ENCODE results near the gene CLEC18B. TPM values are rescaled to one million over a fixed set of nuclear protein-coding genes. Genes with fewer than 3 reads are reported as not detected.
"Not testable (repeated sequence)": the region's sequence is repeated elsewhere in the genome, so short reads cannot be mapped to it uniquely, and the experiment has no call there.

The CLEC18B gene
- total RNA-seq, 1 donor from 2014 or later = 4.9 TPM

DNA sequence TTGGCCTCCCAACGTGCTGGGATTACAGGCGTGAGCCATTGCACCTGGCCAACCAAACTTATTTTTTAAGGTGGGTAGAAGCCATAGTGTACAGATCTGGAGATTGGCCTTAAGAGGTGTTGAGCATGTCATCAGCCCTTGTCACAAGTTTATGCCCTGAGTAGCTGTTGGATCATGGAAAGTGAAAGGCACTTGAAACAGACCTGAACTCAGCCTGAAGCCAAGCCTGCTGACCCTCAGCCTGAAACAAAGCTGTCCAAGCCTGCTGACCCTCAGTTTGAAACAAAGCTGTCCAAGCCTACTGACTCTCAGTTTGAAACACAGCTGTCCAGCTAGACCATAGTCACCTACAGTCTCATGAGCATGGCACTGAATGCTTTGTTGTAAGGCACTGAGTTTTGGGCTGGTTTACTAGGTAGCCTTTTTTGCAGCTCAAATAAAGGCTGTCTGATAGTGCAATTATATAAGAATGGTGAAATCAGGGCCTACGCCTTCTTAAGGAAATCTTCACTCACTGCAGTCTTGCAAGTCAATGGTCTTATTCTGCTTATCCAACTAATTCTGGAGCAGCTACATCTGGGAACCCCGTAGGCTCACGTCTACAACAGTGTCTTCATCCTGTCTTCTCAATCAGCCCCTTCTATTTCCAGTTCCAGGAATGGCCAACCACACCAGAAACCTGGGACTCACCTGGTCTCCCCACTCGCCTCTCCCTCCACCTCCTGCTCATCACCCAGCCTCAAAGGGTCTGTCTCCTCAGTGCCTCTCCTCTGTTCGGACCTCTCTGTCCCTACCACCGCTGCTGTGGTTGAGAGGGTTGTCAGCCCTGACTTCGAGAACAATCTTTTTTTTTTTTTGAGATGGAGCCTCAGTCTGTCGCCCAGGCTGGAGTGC lies 48.1 kb downstream of the CLEC18B start:
- Histone ChIP-seq H4K20me1 (ENCODE audit: insufficient read depth, low read length) (no peaks in the 10 kb centered on the region), H3K79me2 (ENCODE audit: insufficient read depth, low read length) (no peaks in the 10 kb centered on the region), H3K27me3 (ENCODE audit: insufficient read depth, low read length) (no peaks in the 10 kb centered on the region), H3K36me3 (ENCODE audit: insufficient read depth, low read length) (no peaks in the 10 kb centered on the region), H3K4me2 (ENCODE audit: low read length) (no peak overlapping the region), H3K4me3 (ENCODE audit: insufficient read depth, low read depth, low read length) (no peak overlapping the region), H3K27ac (ENCODE audit: low read depth, low read length) (no peak overlapping the region), H2AFZ (ENCODE audit: low read depth, low read length) (peak overlapping the region; percentile 2), H3K4me1 (ENCODE audit: insufficient read depth, low read length) (no peaks in the 10 kb centered on the region), H3K9me3 (ENCODE audit: insufficient read depth, low read depth, low read length) (no peaks in the 10 kb centered on the region), H3K9ac (ENCODE audit: low read length) (no peak overlapping the region)
- no peak for FAIRE-seq
- no peak for DNase-seq (ENCODE audit: low read depth)
- no peaks in the 10 kb centered on the region for H3K36me3 Mint-ChIP-seq (ENCODE audit: low read depth, unreplicated experiment)
- H3K27ac Mint-ChIP-seq (ENCODE audit: unreplicated experiment) = no peak overlapping the region
- no peaks in the 10 kb centered on the region for H3K9me3 Mint-ChIP-seq (ENCODE audit: unreplicated experiment)
- H3K4me1 Mint-ChIP-seq (ENCODE audit: low read depth, unreplicated experiment) = no peaks in the 10 kb centered on the region
- H3K4me3 Mint-ChIP-seq (ENCODE audit: unreplicated experiment) = no peak overlapping the region
- TF ChIP-seq, protein P1, sequence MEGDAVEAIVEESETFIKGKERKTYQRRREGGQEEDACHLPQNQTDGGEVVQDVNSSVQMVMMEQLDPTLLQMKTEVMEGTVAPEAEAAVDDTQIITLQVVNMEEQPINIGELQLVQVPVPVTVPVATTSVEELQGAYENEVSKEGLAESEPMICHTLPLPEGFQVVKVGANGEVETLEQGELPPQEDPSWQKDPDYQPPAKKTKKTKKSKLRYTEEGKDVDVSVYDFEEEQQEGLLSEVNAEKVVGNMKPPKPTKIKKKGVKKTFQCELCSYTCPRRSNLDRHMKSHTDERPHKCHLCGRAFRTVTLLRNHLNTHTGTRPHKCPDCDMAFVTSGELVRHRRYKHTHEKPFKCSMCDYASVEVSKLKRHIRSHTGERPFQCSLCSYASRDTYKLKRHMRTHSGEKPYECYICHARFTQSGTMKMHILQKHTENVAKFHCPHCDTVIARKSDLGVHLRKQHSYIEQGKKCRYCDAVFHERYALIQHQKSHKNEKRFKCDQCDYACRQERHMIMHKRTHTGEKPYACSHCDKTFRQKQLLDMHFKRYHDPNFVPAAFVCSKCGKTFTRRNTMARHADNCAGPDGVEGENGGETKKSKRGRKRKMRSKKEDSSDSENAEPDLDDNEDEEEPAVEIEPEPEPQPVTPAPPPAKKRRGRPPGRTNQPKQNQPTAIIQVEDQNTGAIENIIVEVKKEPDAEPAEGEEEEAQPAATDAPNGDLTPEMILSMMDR (IDR thresholded peaks at IDR 0.05; ENCODE audit: insufficient read depth, low read depth, low read length) = no peak
- TF ChIP-seq EZH2 (IDR thresholded peaks at IDR 0.05; ENCODE audit: insufficient read depth, low read length) = no peak
- peaks cover 7% of the 10 kb centered on the region for H3K27me3 Mint-ChIP-seq (ENCODE audit: low read depth, unreplicated experiment)

- Mint-ChIP-seq H3K36me3 (ENCODE audit: low read depth, unreplicated experiment) (no peaks in the 10 kb centered on the region), H3K27ac (ENCODE audit: unreplicated experiment) (no peak overlapping the region), H3K4me3 (ENCODE audit: unreplicated experiment) (no peak overlapping the region), H3K27me3 (ENCODE audit: low read depth, unreplicated experiment) (peaks cover 7% of the 10 kb centered on the region), H3K9me3 (ENCODE audit: unreplicated experiment) (no peaks in the 10 kb centered on the region), H3K4me1 (ENCODE audit: low read depth, unreplicated experiment) (peaks cover 1% of the 10 kb centered on the region)
- H3K4me1 ChIP-seq (ENCODE audit: insufficient read depth, low read length) = no peaks in the 10 kb centered on the region
- no peak overlapping the region for H3K4me3 ChIP-seq (ENCODE audit: insufficient read depth, low read depth, low read length)
- H3K9ac ChIP-seq (ENCODE audit: low read length) = no peak overlapping the region
- no peaks in the 10 kb centered on the region for H3K36me3 ChIP-seq (ENCODE audit: insufficient read depth, low read length)
- DNase-seq (ENCODE audit: low read depth) (no peak), FAIRE-seq (no peak)
- no peak for TF ChIP-seq EZH2 (IDR thresholded peaks at IDR 0.05; ENCODE audit: insufficient read depth, low read length)
- TF ChIP-seq, protein P1 (IDR thresholded peaks at IDR 0.05; ENCODE audit: insufficient read depth, low read depth, low read length) = no peak
- H2AFZ ChIP-seq (ENCODE audit: low read depth, low read length) = no peak overlapping the region
- H3K79me2 ChIP-seq (ENCODE audit: insufficient read depth, low read length) = peaks cover 2% of the 10 kb centered on the region
- no peak overlapping the region for H3K4me2 ChIP-seq (ENCODE audit: low read length)
- H4K20me1 ChIP-seq (ENCODE audit: insufficient read depth, low read length) = no peaks in the 10 kb centered on the region
- no peaks in the 10 kb centered on the region for H3K9me3 ChIP-seq (ENCODE audit: insufficient read depth, low read depth, low read length)
- no peaks in the 10 kb centered on the region for H3K27me3 ChIP-seq (ENCODE audit: insufficient read depth, low read length)
- no peak overlapping the region for H3K27ac ChIP-seq (ENCODE audit: low read depth, low read length)
These were observed 48.9 kb downstream of the CLEC18B start for GRCh38 chr16:74372369-74372768.

DNA sequence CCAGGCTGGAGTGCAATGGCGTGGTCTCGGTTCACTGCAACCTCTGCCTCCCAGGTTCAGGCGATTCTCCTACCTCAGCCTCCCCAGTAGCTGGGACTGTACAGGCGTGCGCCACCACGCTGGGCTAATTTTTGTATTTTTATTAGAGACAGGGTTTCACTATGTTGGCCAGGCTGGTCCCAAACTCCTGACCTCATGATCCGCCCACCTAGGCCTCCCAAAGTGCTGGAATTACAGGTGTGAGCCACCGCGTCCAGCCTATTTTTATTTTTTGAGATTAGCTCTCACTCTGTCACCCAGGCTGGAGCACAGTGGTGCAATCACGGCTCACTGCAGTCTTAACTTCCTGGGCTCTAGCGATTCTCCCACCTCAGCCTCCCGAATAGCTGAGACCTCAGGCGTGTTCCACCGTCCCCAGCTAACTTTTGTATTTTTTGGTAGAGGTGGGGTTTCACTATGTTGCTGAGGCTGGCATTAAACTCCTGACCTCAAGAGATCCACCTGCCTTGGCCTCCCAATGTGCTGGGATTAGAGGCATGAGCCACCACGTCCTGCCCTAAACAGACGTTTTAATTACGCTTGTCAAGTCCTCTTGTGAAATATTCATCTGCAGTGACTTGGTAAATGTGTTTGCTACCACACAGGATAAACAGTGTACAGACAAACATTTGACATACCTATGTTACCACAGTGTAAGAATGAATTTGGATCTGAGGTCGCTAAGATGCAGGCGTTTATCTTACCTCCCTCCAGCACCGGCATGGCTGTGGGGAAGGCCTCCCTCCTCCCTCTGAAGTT lies 50.7 kb downstream of the CLEC18B start:
- H3K27ac ChIP-seq (ENCODE audit: low read depth, low read length); H3K4me3 ChIP-seq (ENCODE audit: insufficient read depth, low read depth, low read length); H3K4me1 ChIP-seq (ENCODE audit: insufficient read depth, low read length); H2AFZ ChIP-seq (ENCODE audit: low read depth, low read length); H3K27ac Mint-ChIP-seq (ENCODE audit: unreplicated experiment); H3K36me3 ChIP-seq (ENCODE audit: insufficient read depth, low read length); FAIRE-seq; H3K4me2 ChIP-seq (ENCODE audit: low read length); H3K27me3 Mint-ChIP-seq (ENCODE audit: low read depth, unreplicated experiment); H3K9ac ChIP-seq (ENCODE audit: low read length); H3K4me1 Mint-ChIP-seq (ENCODE audit: low read depth, unreplicated experiment); H3K9me3 Mint-ChIP-seq (ENCODE audit: unreplicated experiment); H3K9me3 ChIP-seq (ENCODE audit: insufficient read depth, low read depth, low read length); H3K36me3 Mint-ChIP-seq (ENCODE audit: low read depth, unreplicated experiment); H3K4me3 Mint-ChIP-seq (ENCODE audit: unreplicated experiment); DNase-seq (ENCODE audit: low read depth); H4K20me1 ChIP-seq (ENCODE audit: insufficient read depth, low read length); H3K27me3 ChIP-seq (ENCODE audit: insufficient read depth, low read length): not testable (repeated sequence)
- peaks cover 20% of the 10 kb centered on the region for H3K79me2 ChIP-seq (ENCODE audit: insufficient read depth, low read length)

- H3K36me3 Mint-ChIP-seq (ENCODE audit: low read depth, unreplicated experiment); H3K27me3 Mint-ChIP-seq (ENCODE audit: low read depth, unreplicated experiment); H3K9me3 ChIP-seq (ENCODE audit: insufficient read depth, low read depth, low read length); H3K4me1 ChIP-seq (ENCODE audit: insufficient read depth, low read length); FAIRE-seq; H3K4me1 Mint-ChIP-seq (ENCODE audit: low read depth, unreplicated experiment); H3K36me3 ChIP-seq (ENCODE audit: insufficient read depth, low read length); H3K9me3 Mint-ChIP-seq (ENCODE audit: unreplicated experiment); H3K27me3 ChIP-seq (ENCODE audit: insufficient read depth, low read length): not testable (repeated sequence)
- H3K4me3 ChIP-seq (ENCODE audit: insufficient read depth, low read depth, low read length) = peak overlapping the region; percentile 84
- H3K79me2 ChIP-seq (ENCODE audit: insufficient read depth, low read length) = peaks cover 39% of the 10 kb centered on the region
- H3K9ac ChIP-seq (ENCODE audit: low read length) = peak overlapping the region; percentile 91
- peak; percentile 85 for DNase-seq (ENCODE audit: low read depth)
- H3K4me3 Mint-ChIP-seq (ENCODE audit: unreplicated experiment) = peak overlapping the region; percentile 96
- H3K27ac ChIP-seq (ENCODE audit: low read depth, low read length) = peak overlapping the region; percentile 81
- H2AFZ ChIP-seq (ENCODE audit: low read depth, low read length) = peak overlapping the region; percentile 73
- H4K20me1 ChIP-seq (ENCODE audit: insufficient read depth, low read length) = peaks cover 14% of the 10 kb centered on the region
- peak overlapping the region; percentile 75 for H3K27ac Mint-ChIP-seq (ENCODE audit: unreplicated experiment)
- peak overlapping the region; percentile 95 for H3K4me2 ChIP-seq (ENCODE audit: low read length)
These were observed 53.0 kb downstream of the CLEC18B start for GRCh38 chr16:74368002-74368911.

Data from astrocyte (in vitro differentiated cells and primary cell).